Measurements from ENCODE around the gene DTX3.

GRCh38 chr12:57615637-57616036, 11.0 kb downstream of the DTX3 start:
- no peak for TF ChIP-seq POLR2A (IDR thresholded peaks at IDR 0.05)
- no peak for TF ChIP-seq CTCF (IDR thresholded peaks at IDR 0.05)
